Panc1 (cell line): ENCODE results near the gene PPIP5K1. TPM values are rescaled to one million over a fixed set of nuclear protein-coding genes. Genes with fewer than 3 reads are reported as not detected.

Source experiments
- ATAC-seq: fragments of 200-7000 bp; cut with Tn5 transposase; 2 replicates; pipeline ENCODE4 v1.9.1; 2020; ENCODE audit warnings: mild to moderate bottlenecking, moderate library complexity
- BruUV-seq: library from RNA; stranded (reverse); fragments of 400-500 nt; replicated peaks from 2 replicates; lab custom pipeline; 2021; lab: Mats Ljungman, UMichigan
- CTCF ChIA-PET: fragments of 300-600 bp; sonication (Branson Sonifier 250); formaldehyde crosslinking; loops from one replicate; lab custom pipeline; 2022; ENCODE audit warnings: antibody characterized with exemption; lab: Charles Lee
- POLR2A ChIA-PET: fragments of 300-600 bp; sonication (Branson Sonifier 250); formaldehyde crosslinking; loops from one replicate; lab custom pipeline; 2022; ENCODE audit warnings: antibody characterized with exemption; lab: Charles Lee
- DNase-seq: peaks from one replicate; pipeline ENCODE4 v3.0.0-alpha.2; 2010; ENCODE audit warnings: low read depth, low spot score
- H3K27ac ChIP-seq: 2 replicates; pipeline ENCODE4 v1.5.1; 2011; ENCODE audit warnings: mild to moderate bottlenecking, low read length, inconsistent platforms
- H3K27me3 ChIP-seq: fragments of 200-500 bp; sonication (Bioruptor generic); 2 replicates; pipeline ENCODE4 v1.6.0; 2014; ENCODE audit warnings: low read length, inconsistent platforms; ENCODE audit not compliant: control insufficient read depth, insufficient read depth
- H3K36me3 ChIP-seq: fragments of 200-500 bp; sonication (Bioruptor generic); 2 replicates; pipeline ENCODE4 v1.5.1; 2014; ENCODE audit warnings: inconsistent platforms, mild to moderate bottlenecking, low read length, moderate library complexity; ENCODE audit not compliant: control insufficient read depth, insufficient read depth
- H3K4me1 ChIP-seq: 2 replicates; pipeline ENCODE4 v1.5.1; 2011; ENCODE audit warnings: inconsistent platforms, mild to moderate bottlenecking, low read length, moderate library complexity; ENCODE audit not compliant: control insufficient read depth, insufficient read depth
- H3K4me3 ChIP-seq, 2 experiments: 2 replicates each; pipeline ENCODE4 v1.5.1; 2011 to 2012; ENCODE audit warnings: low read depth in 2 of 2, low read length in 2 of 2, mild to moderate bottlenecking in 2 of 2, inconsistent platforms in 1 of 2, moderate library complexity in 1 of 2
- H3K9me3 ChIP-seq: fragments of 200-500 bp; sonication (Bioruptor generic); 2 replicates; pipeline ENCODE4 v1.5.1; 2014; ENCODE audit warnings: low read depth, mild to moderate bottlenecking, inconsistent platforms, low read length, moderate library complexity; ENCODE audit not compliant: control insufficient read depth, insufficient read depth
- CTCF ChIP-seq: fragments of 450-650 bp; IDR thresholded peaks from 2 replicates; pipeline ENCODE4 v1.5.1; 2017; ENCODE audit warnings: mild to moderate bottlenecking
- POLR2AphosphoS5 ChIP-seq: IDR thresholded peaks from 2 replicates; pipeline ENCODE4 v1.6.1; 2012; ENCODE audit warnings: mild to moderate bottlenecking, low read depth, low read length, moderate library complexity
- REST ChIP-seq, 2 experiments: IDR thresholded peaks; 2 replicates each; pipeline ENCODE4 v1.6.1; 2011 to 2012; ENCODE audit warnings: low read depth in 2 of 2, control low read depth in 1 of 2, low read length in 1 of 2, mild to moderate bottlenecking in 1 of 2, moderate library complexity in 1 of 2; ENCODE audit not compliant: insufficient read depth in 1 of 2
- SIN3A ChIP-seq: IDR thresholded peaks from 2 replicates; pipeline ENCODE4 v1.6.1; 2012; ENCODE audit warnings: low read depth, mild to moderate bottlenecking, low read length, moderate library complexity, borderline replicate concordance; ENCODE audit not compliant: insufficient read depth
- TCF7L2 ChIP-seq: IDR thresholded peaks from 2 replicates; pipeline ENCODE4 v1.6.1; 2011; ENCODE audit warnings: mild to moderate bottlenecking, low read depth, low read length, inconsistent platforms
- in situ Hi-C: cut with HindIII; loops from 2 replicates; pipeline ENCODE4 v1.10.0; 2016; ENCODE audit warnings: low sequenced_read_pairs, low pct_unique_long_range_greater_than_20kb
- intact Hi-C: fragments of 100-400 bp; cut with micrococcal nuclease; formaldehyde crosslinking; loops from one replicate; pipeline ENCODE4 v1.10.0; 2022; ENCODE audit not compliant: unreplicated experiment
- total RNA-seq: library from RNA; stranded (reverse); gene quantifications from one replicate; pipeline ENCODE4 v1.2.1, GENCODE V29; 2021; ENCODE audit not compliant: unreplicated experiment

The PPIP5K1 gene
- total RNA-seq, 1 experiment from 2014 or later = 56.6 TPM

GRCh38 chr15:43522247-43522646 is 67.8 kb downstream of the PPIP5K1 start:
- no peak for ATAC-seq
- no peak for TF ChIP-seq TCF7L2
- TF ChIP-seq CTCF = no peak
- no peak for TF ChIP-seq SIN3A
- no peak for TF ChIP-seq REST (IDR thresholded peaks at IDR 0.05; ENCODE audit: insufficient read depth in 1 of 2, low read depth in 2 of 2, low read length in 1 of 2)
- no peak for TF ChIP-seq POLR2AphosphoS5
- H3K27ac ChIP-seq = no peak overlapping the region
- no peak overlapping the region for H3K4me3 ChIP-seq
- no peak for DNase-seq
- peaks cover 5% of the 10 kb centered on the region; the same call in 1 of the 2 replicates for H3K4me1 ChIP-seq
- no TSS peak for BruUV-seq
- H3K36me3 ChIP-seq = no peaks in the 10 kb centered on the region
- no peaks in the 10 kb centered on the region for H3K27me3 ChIP-seq
- in situ Hi-C loops (no loop called here), intact Hi-C loops (no loop called here)
- H3K9me3 ChIP-seq = no peaks in the 10 kb centered on the region
- ChIA-PET CTCF (no interaction called here), POLR2A (no interaction called here)

- Histone ChIP-seq H3K4me3 (no peak overlapping the region), H3K9me3 (no peaks in the 10 kb centered on the region), H3K27me3 (no peaks in the 10 kb centered on the region), H3K36me3 (no peaks in the 10 kb centered on the region), H3K4me1 (peaks cover 5% of the 10 kb centered on the region; the same call in 1 of the 2 replicates), H3K27ac (no peak overlapping the region)
- TF ChIP-seq SIN3A (no peak), CTCF (no peak), POLR2AphosphoS5 (no peak), TCF7L2 (no peak), REST (IDR thresholded peaks at IDR 0.05; ENCODE audit: insufficient read depth in 1 of 2, low read depth in 2 of 2, low read length in 1 of 2) (no peak)
- POLR2A ChIA-PET = no interaction called here
- no peak for DNase-seq
- in situ Hi-C loops = no loop called here
- intact Hi-C loops = no loop called here
- CTCF ChIA-PET = interaction anchor here (0.6 kb wide), 1 partner anchor 349 kb away, joined by 7 read pairs; no protein-coding TSS in a partner anchor
- no peak for ATAC-seq
- no TSS peak for BruUV-seq
These were observed 68.6 kb downstream of the PPIP5K1 start for GRCh38 chr15:43521419-43521818.
